Suprapubic skin (tissue), 4 donors: ENCODE results near the gene CCDC188.

Experiments
- CTCF ChIP-seq, 2 donors: fragments of 200-600 bp in 1 of 2; fragments of 450-650 bp in 1 of 2; sonication (generic) in 1 of 2; IDR thresholded peaks; one replicate each; pipeline ENCODE4 v1.5.1; 2016 to 2019; ENCODE audit warnings: antibody characterized with exemption in 2 of 2, mild to moderate bottlenecking in 1 of 2, moderate library complexity in 1 of 2
- POLR2A ChIP-seq, 2 donors: fragments of 450-650 bp; IDR thresholded peaks; one replicate each; pipeline ENCODE4 v1.6.1; 2017; ENCODE audit warnings: antibody characterized with exemption in 2 of 2, mild to moderate bottlenecking in 2 of 2, moderate library complexity in 2 of 2
- POLR2AphosphoS5 ChIP-seq, 3 donors: sonication (generic); formaldehyde crosslinking; IDR thresholded peaks; one replicate each; pipeline ENCODE4 v1.6.1; 2017; ENCODE audit warnings: antibody characterized with exemption in 3 of 3

GRCh38 chr22:20114506-20115475 lies 36.1 kb downstream of the CCDC188 start:
- TF ChIP-seq CTCF (IDR thresholded peaks at IDR 0.05) (no peak), POLR2A (IDR thresholded peaks at IDR 0.05) (no peak), POLR2AphosphoS5 (IDR thresholded peaks at IDR 0.05) (no peak)
